Nephron (organoid): ENCODE results near the gene RXRG.

Experiments
- H3K27ac Mint-ChIP-seq, 3 experiments: 2 replicates each; pipeline ENCODE4 v1.8.0; 2020; ENCODE audit warnings: mixed read lengths in 3 of 3, mild to moderate bottlenecking in 2 of 3, moderate library complexity in 1 of 3
- H3K27me3 Mint-ChIP-seq: 2 replicates; pipeline ENCODE4 v1.8.0; 2021; ENCODE audit warnings: low read depth, mild to moderate bottlenecking, moderate library complexity, mixed read lengths
- H3K36me3 Mint-ChIP-seq: 2 replicates; pipeline ENCODE4 v1.8.0; 2020; ENCODE audit warnings: low read depth, mixed read lengths
- H3K4me1 Mint-ChIP-seq: 2 replicates; pipeline ENCODE4 v1.8.0; 2020; ENCODE audit warnings: mixed read lengths
- H3K4me3 Mint-ChIP-seq, 3 experiments: 2 replicates each; pipeline ENCODE4 v1.8.0; 2020; ENCODE audit warnings: mild to moderate bottlenecking in 3 of 3, mixed read lengths in 3 of 3, moderate library complexity in 2 of 3
- H3K9me3 Mint-ChIP-seq: 2 replicates; pipeline ENCODE4 v1.8.0; 2020; ENCODE audit warnings: mixed read lengths
- TF ChIP-seq, protein P1 (sequence below), 3 experiments: fragments of 200-600 bp; sonication (generic); IDR thresholded peaks; one replicate each; pipeline ENCODE4 v1.5.0; 2021; ENCODE audit warnings: antibody characterized with exemption in 3 of 3; ENCODE audit not compliant: unreplicated experiment in 3 of 3

Gene RXRG

GRCh38 chr1:165371588-165372225, 73.2 kb downstream of the RXRG start:
- H3K27ac Mint-ChIP-seq: no peak overlapping the region
- TF ChIP-seq, protein P1, sequence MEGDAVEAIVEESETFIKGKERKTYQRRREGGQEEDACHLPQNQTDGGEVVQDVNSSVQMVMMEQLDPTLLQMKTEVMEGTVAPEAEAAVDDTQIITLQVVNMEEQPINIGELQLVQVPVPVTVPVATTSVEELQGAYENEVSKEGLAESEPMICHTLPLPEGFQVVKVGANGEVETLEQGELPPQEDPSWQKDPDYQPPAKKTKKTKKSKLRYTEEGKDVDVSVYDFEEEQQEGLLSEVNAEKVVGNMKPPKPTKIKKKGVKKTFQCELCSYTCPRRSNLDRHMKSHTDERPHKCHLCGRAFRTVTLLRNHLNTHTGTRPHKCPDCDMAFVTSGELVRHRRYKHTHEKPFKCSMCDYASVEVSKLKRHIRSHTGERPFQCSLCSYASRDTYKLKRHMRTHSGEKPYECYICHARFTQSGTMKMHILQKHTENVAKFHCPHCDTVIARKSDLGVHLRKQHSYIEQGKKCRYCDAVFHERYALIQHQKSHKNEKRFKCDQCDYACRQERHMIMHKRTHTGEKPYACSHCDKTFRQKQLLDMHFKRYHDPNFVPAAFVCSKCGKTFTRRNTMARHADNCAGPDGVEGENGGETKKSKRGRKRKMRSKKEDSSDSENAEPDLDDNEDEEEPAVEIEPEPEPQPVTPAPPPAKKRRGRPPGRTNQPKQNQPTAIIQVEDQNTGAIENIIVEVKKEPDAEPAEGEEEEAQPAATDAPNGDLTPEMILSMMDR (IDR thresholded peaks at IDR 0.05; ENCODE audit: unreplicated experiment in 3 of 3): no peak

GRCh38 chr1:165369255-165369848, 75.6 kb downstream of the RXRG start:
- Mint-ChIP-seq H3K27ac (no peak overlapping the region), H3K27me3 (peaks cover 85% of the 10 kb centered on the region), H3K4me3 (no peak overlapping the region), H3K36me3 (no peaks in the 10 kb centered on the region), H3K9me3 (no peaks in the 10 kb centered on the region), H3K4me1 (peaks cover 17% of the 10 kb centered on the region)
- TF ChIP-seq, protein P1 (IDR thresholded peaks at IDR 0.05; ENCODE audit: unreplicated experiment in 3 of 3): peak; percentile 86 to 95 (median 91)

More at GRCh38 chr1:165371588-165372225, 73.2 kb downstream of the RXRG start:
- peaks cover 64% of the 10 kb centered on the region for H3K27me3 Mint-ChIP-seq
- peaks cover 25% of the 10 kb centered on the region for H3K4me1 Mint-ChIP-seq
- no peaks in the 10 kb centered on the region for H3K9me3 Mint-ChIP-seq
- H3K36me3 Mint-ChIP-seq: no peaks in the 10 kb centered on the region
- H3K4me3 Mint-ChIP-seq: no peak overlapping the region

- Mint-ChIP-seq H3K9me3 (no peaks in the 10 kb centered on the region), H3K36me3 (no peaks in the 10 kb centered on the region), H3K4me1 (peaks cover 9% of the 10 kb centered on the region), H3K4me3 (no peak overlapping the region), H3K27ac (no peak overlapping the region), H3K27me3 (peaks cover 81% of the 10 kb centered on the region)
- TF ChIP-seq, protein P1 (IDR thresholded peaks at IDR 0.05; ENCODE audit: unreplicated experiment in 3 of 3): peak; percentile 85 to 91 (median 90)
Observed at GRCh38 chr1:165367375-165367993, 77.4 kb downstream of the RXRG start.

DNA sequence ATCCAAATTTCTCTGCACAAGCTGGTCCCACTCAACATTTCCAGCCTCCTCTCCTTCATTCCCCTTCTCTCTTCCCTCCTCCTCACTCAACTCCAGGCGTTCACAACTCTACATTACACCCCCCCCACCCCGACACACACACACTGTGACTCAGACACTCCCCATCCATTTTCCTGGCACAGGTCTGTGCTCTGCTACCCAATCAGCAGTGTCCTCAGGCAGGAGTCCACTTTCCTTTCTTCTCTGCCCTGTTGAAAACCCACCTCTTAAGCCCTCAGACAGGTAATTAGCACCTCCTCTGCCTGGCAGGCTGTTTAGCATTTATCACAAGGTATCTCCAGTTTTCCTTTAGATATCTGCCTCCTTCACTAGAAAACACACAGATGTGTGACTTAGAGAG, 79.6 kb downstream of the RXRG start:
- no peaks in the 10 kb centered on the region for H3K36me3 Mint-ChIP-seq
- peaks cover 82% of the 10 kb centered on the region for H3K27me3 Mint-ChIP-seq
- no peak overlapping the region for H3K4me3 Mint-ChIP-seq
- no peaks in the 10 kb centered on the region for H3K4me1 Mint-ChIP-seq
- no peaks in the 10 kb centered on the region for H3K9me3 Mint-ChIP-seq
- TF ChIP-seq, protein P1 (IDR thresholded peaks at IDR 0.05; ENCODE audit: unreplicated experiment in 3 of 3): no peak
- H3K27ac Mint-ChIP-seq: no peak overlapping the region

DNA sequence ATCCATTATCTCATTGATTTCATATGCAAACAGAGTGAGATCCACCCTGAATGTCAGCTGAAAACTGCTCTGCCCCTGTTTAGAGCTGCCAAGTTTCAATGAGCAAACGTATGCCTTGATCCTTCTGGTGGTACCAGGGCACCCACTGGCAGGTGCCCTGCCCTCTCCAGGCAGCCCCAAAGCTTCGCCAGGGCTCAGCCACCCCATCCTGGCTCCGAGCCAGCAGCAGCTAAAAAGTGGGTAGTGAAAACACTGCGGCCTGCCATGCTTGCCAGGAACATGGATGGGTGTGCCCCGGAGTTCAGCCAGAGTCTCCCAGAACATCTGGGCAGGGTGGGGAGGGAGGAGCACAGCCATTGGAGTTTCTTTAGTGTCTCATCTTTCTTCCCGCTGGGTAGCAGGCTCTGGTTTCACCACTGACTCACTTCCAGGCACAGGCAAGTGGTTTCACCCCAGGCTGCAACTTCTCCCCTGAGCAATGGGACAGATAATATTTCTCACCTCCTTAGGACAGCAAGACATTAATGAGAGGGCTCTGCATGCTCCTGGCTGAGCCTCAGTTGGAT, 80.3 kb downstream of the RXRG start:
- no peaks in the 10 kb centered on the region for H3K9me3 Mint-ChIP-seq
- TF ChIP-seq, protein P1 (IDR thresholded peaks at IDR 0.05; ENCODE audit: unreplicated experiment in 3 of 3): no peak
- no peaks in the 10 kb centered on the region for H3K36me3 Mint-ChIP-seq
- H3K27ac Mint-ChIP-seq: no peak overlapping the region
- no peak overlapping the region for H3K4me3 Mint-ChIP-seq
- H3K4me1 Mint-ChIP-seq: no peaks in the 10 kb centered on the region
- peaks cover 88% of the 10 kb centered on the region for H3K27me3 Mint-ChIP-seq
